Naive thymus-derived CD4-positive, alpha-beta T cell (primary cell): Measurements from ENCODE around the gene USP17L26. TPM values are rescaled to one million over a fixed set of nuclear protein-coding genes. Genes with fewer than 3 reads are reported as not detected.

Experiments
- polyA plus RNA-seq, 2 donors: library from polyadenylated mRNA; unstranded; fragments of 300-500 nt; fragmentation: Illumina TruSeq; gene quantifications; one replicate each; pipeline ENCODE4 v1.2.3, GENCODE V29; 2021
- total RNA-seq, 6 experiments: library from RNA in 5 of 6; stranded (reverse) in 5 of 6; gene quantifications; 1 replicate in 5 of 6; 2 replicates in 1 of 6; pipeline ENCODE4 v1.2.3 and lab custom pipeline; 2021 to 2026

USP17L26 gene
- total and polyA plus RNA-seq, 7 experiments from 2014 or later = not detected

Other genes starting within 250 kb of the USP17L26 start
- gene FAM90A26, start 164.2 kb upstream of the USP17L26 start, total RNA-seq = not detected
- not detected for gene FAM90A26, start 164.2 kb upstream of the USP17L26 start, polyA plus RNA-seq
- not detected for gene USP17L10, start 124.0 kb upstream of the USP17L26 start, total RNA-seq
- not detected for gene USP17L10, start 124.0 kb upstream of the USP17L26 start, polyA plus RNA-seq
- gene USP17L11, start 119.3 kb upstream of the USP17L26 start, total RNA-seq = not detected
- not detected for gene USP17L11, start 119.3 kb upstream of the USP17L26 start, polyA plus RNA-seq
- not detected for gene USP17L12, start 114.5 kb upstream of the USP17L26 start, total RNA-seq
- not detected for gene USP17L12, start 114.5 kb upstream of the USP17L26 start, polyA plus RNA-seq
- not detected for gene USP17L13, start 109.8 kb upstream of the USP17L26 start, total RNA-seq
- not detected for gene USP17L13, start 109.8 kb upstream of the USP17L26 start, polyA plus RNA-seq
- gene USP17L15, start 100.3 kb upstream of the USP17L26 start, total RNA-seq = not detected
- gene USP17L15, start 100.3 kb upstream of the USP17L26 start, polyA plus RNA-seq = not detected
- gene USP17L17, start 90.8 kb upstream of the USP17L26 start, total RNA-seq = not detected
- not detected for gene USP17L17, start 90.8 kb upstream of the USP17L26 start, polyA plus RNA-seq
- gene USP17L18, start 86.0 kb upstream of the USP17L26 start, total RNA-seq = not detected
- not detected for gene USP17L18, start 86.0 kb upstream of the USP17L26 start, polyA plus RNA-seq
- not detected for gene USP17L19, start 81.3 kb upstream of the USP17L26 start, total RNA-seq
- gene USP17L19, start 81.3 kb upstream of the USP17L26 start, polyA plus RNA-seq = not detected
- gene USP17L20, start 76.5 kb upstream of the USP17L26 start, total RNA-seq = not detected
- gene USP17L20, start 76.5 kb upstream of the USP17L26 start, polyA plus RNA-seq = not detected
- gene USP17L21, start 71.8 kb upstream of the USP17L26 start, total RNA-seq = not detected
- gene USP17L21, start 71.8 kb upstream of the USP17L26 start, polyA plus RNA-seq = not detected
- gene USP17L22, start 67.0 kb upstream of the USP17L26 start, total RNA-seq = not detected
- not detected for gene USP17L22, start 67.0 kb upstream of the USP17L26 start, polyA plus RNA-seq
- not detected for gene USP17L24, start 9.5 kb upstream of the USP17L26 start, total RNA-seq
- not detected for gene USP17L24, start 9.5 kb upstream of the USP17L26 start, polyA plus RNA-seq
- gene USP17L25, start 4.7 kb upstream of the USP17L26 start, total RNA-seq = not detected
- gene USP17L25, start 4.7 kb upstream of the USP17L26 start, polyA plus RNA-seq = not detected
- gene USP17L5, start 4.7 kb downstream of the USP17L26 start, total RNA-seq = not detected
- gene USP17L5, start 4.7 kb downstream of the USP17L26 start, polyA plus RNA-seq = not detected
- gene USP17L27, start 9.5 kb downstream of the USP17L26 start, total RNA-seq = not detected
- gene USP17L27, start 9.5 kb downstream of the USP17L26 start, polyA plus RNA-seq = not detected
- gene USP17L28, start 14.2 kb downstream of the USP17L26 start, total RNA-seq = not detected
- gene USP17L28, start 14.2 kb downstream of the USP17L26 start, polyA plus RNA-seq = not detected
- gene USP17L29, start 19.0 kb downstream of the USP17L26 start, total RNA-seq = not detected
- not detected for gene USP17L29, start 19.0 kb downstream of the USP17L26 start, polyA plus RNA-seq
- not detected for gene USP17L30, start 28.5 kb downstream of the USP17L26 start, total RNA-seq
- not detected for gene USP17L30, start 28.5 kb downstream of the USP17L26 start, polyA plus RNA-seq
- not detected for gene DEFB131A, start 109.8 kb downstream of the USP17L26 start, total RNA-seq
- not detected for gene DEFB131A, start 109.8 kb downstream of the USP17L26 start, polyA plus RNA-seq